Measurements from ENCODE around the gene OR10T2.

GRCh38 chr1:158391099-158391498, 8.2 kb downstream of the OR10T2 start:
- TF ChIP-seq POLR2A (IDR thresholded peaks at IDR 0.05; ENCODE audit: low read depth, low read length) (no peak), TAF1 (IDR thresholded peaks at IDR 0.05; ENCODE audit: low read depth, low read length) (no peak), POLR2AphosphoS5 (IDR thresholded peaks at IDR 0.05; ENCODE audit: low read depth, low read length) (no peak), SPI1 (IDR thresholded peaks at IDR 0.05; ENCODE audit: low read depth, low read length) (no peak), PAX5 (IDR thresholded peaks at IDR 0.05; ENCODE audit: insufficient read depth, low read length, severe bottlenecking) (no peak), POU2F2 (IDR thresholded peaks at IDR 0.05; ENCODE audit: low read depth, low read length) (no peak)

Data from GM12891 (cell line).